Mesenchymal stem cell (in vitro differentiated cells and primary cell): ENCODE data around the gene C4BPB.
A peak's percentile ranks its signal among the peaks of the same experiment; 100 is the strongest.

Source experiments
- DNase-seq: peaks from one replicate; pipeline ENCODE4 v3.0.0-alpha.2; 2013
- H2AFZ ChIP-seq: one replicate; pipeline ENCODE4 v1.6.1; 2013; ENCODE audit warnings: low read depth, mild to moderate bottlenecking, control low read depth, inconsistent platforms, low read length, moderate library complexity
- H2AK5ac ChIP-seq: 2 replicates; pipeline ENCODE4 v1.6.1; 2013; ENCODE audit warnings: low read length, moderate library complexity, mild to moderate bottlenecking, inconsistent platforms; ENCODE audit not compliant: severe bottlenecking
- H2BK120ac ChIP-seq: one replicate; pipeline ENCODE4 v1.6.1; 2013; ENCODE audit warnings: low read depth, mild to moderate bottlenecking, inconsistent platforms, low read length, moderate library complexity
- H2BK12ac ChIP-seq, 2 experiments: one replicate each; pipeline ENCODE4 v1.6.1; 2013; ENCODE audit warnings: inconsistent platforms in 2 of 2, low read length in 2 of 2, mild to moderate bottlenecking in 2 of 2, moderate library complexity in 2 of 2, control low read depth in 1 of 2
- H2BK15ac ChIP-seq: one replicate; pipeline ENCODE4 v1.6.1; 2013; ENCODE audit warnings: mild to moderate bottlenecking, low read depth, inconsistent platforms; ENCODE audit not compliant: poor library complexity, severe bottlenecking
- H2BK5ac ChIP-seq: 2 replicates; pipeline ENCODE4 v1.6.1; 2013; ENCODE audit warnings: low read depth, mild to moderate bottlenecking, low read length, control low read depth, inconsistent platforms; ENCODE audit not compliant: poor library complexity, severe bottlenecking
- H3K14ac ChIP-seq, 2 experiments: one replicate each; pipeline ENCODE4 v1.6.1; 2013; ENCODE audit warnings: inconsistent platforms in 2 of 2, low read length in 2 of 2, control low read depth in 1 of 2, mild to moderate bottlenecking in 1 of 2, moderate library complexity in 1 of 2
- H3K18ac ChIP-seq, 2 experiments: one replicate each; pipeline ENCODE4 v1.6.1; 2013; ENCODE audit warnings: inconsistent platforms in 2 of 2, low read length in 2 of 2, control low read depth in 1 of 2, low read depth in 1 of 2, mild to moderate bottlenecking in 1 of 2
- H3K23ac ChIP-seq, 2 experiments: one replicate each; pipeline ENCODE4 v1.6.1; 2013; ENCODE audit warnings: inconsistent platforms in 2 of 2, low read length in 2 of 2, mild to moderate bottlenecking in 2 of 2, moderate library complexity in 2 of 2, control low read depth in 1 of 2
- H3K27ac ChIP-seq: 2 replicates; pipeline ENCODE4 v1.5.1; 2013; ENCODE audit warnings: mild to moderate bottlenecking, moderate library complexity, low read length, control low read depth, inconsistent platforms; ENCODE audit not compliant: poor library complexity, severe bottlenecking
- H3K27me3 ChIP-seq, 2 experiments: 2 replicates each; pipeline versions ENCODE4 v1.6.1 to v1.7.0; 2013; ENCODE audit warnings: low read length in 2 of 2, mild to moderate bottlenecking in 2 of 2, moderate library complexity in 2 of 2, control low read depth in 1 of 2, inconsistent platforms in 1 of 2; ENCODE audit not compliant: control insufficient read depth in 1 of 2, insufficient read depth in 1 of 2
- H3K36me3 ChIP-seq, 2 experiments: 2 replicates each; pipeline versions ENCODE4 v1.6.1 to v1.7.0; 2013; ENCODE audit warnings: low read length in 2 of 2, control low read depth in 1 of 2, inconsistent platforms in 1 of 2, low read depth in 1 of 2, mild to moderate bottlenecking in 1 of 2; ENCODE audit not compliant: insufficient read depth in 2 of 2, control insufficient read depth in 1 of 2
- H3K4ac ChIP-seq, 2 experiments: one replicate each; pipeline ENCODE4 v1.6.1; 2013; ENCODE audit warnings: inconsistent platforms in 2 of 2, low read length in 2 of 2, mild to moderate bottlenecking in 2 of 2, moderate library complexity in 2 of 2, control low read depth in 1 of 2, low read depth in 1 of 2
- H3K4me1 ChIP-seq: 2 replicates; pipeline ENCODE4 v1.6.1; 2013; ENCODE audit warnings: low read depth, low read length, control low read depth; ENCODE audit not compliant: control insufficient read depth, insufficient read depth
- H3K4me2 ChIP-seq: 2 replicates; pipeline ENCODE4 v1.6.1; 2013; ENCODE audit warnings: low read length, mild to moderate bottlenecking, inconsistent platforms; ENCODE audit not compliant: poor library complexity, severe bottlenecking
- H3K4me3 ChIP-seq, 2 experiments: 2 replicates each; pipeline versions ENCODE4 v1.5.1 to v1.7.0; 2013; ENCODE audit warnings: low read length in 2 of 2, mild to moderate bottlenecking in 2 of 2, control low read depth in 1 of 2, low read depth in 1 of 2; ENCODE audit not compliant: insufficient read depth in 1 of 2
- H3K79me1 ChIP-seq: replicated peaks from 2 replicates; pipeline ENCODE4 v1.6.1; 2013; ENCODE audit warnings: mild to moderate bottlenecking, control low read depth, low read length, inconsistent platforms; ENCODE audit not compliant: poor library complexity, severe bottlenecking
- H3K9ac ChIP-seq: 2 replicates; pipeline ENCODE4 v1.7.0; 2013; ENCODE audit warnings: mild to moderate bottlenecking, low read length, moderate library complexity
- H3K9me3 ChIP-seq: 2 replicates; pipeline ENCODE4 v1.7.0; 2013; ENCODE audit warnings: mild to moderate bottlenecking, low read length; ENCODE audit not compliant: control insufficient read depth
- H4K8ac ChIP-seq: one replicate; pipeline ENCODE4 v1.6.1; 2013; ENCODE audit warnings: inconsistent platforms, mild to moderate bottlenecking, low read length, moderate library complexity
- H4K91ac ChIP-seq: one replicate; pipeline ENCODE4 v1.6.1; 2013; ENCODE audit warnings: mild to moderate bottlenecking, low read length, inconsistent platforms
- WGBS: methylation state at CpG from one replicate; pipeline ENCODE4 v1.1.7; 2013; ENCODE audit warnings: mixed read lengths; 5-methylcytosine and 5-hydroxymethylcytosine counted together

Gene C4BPB

GRCh38 chr1:207077470-207078377, 10.9 kb upstream of the C4BPB start:
- no peak overlapping the region for H3K4me3 ChIP-seq
- H2AFZ ChIP-seq, result no peak overlapping the region
- no peak overlapping the region for H2BK15ac ChIP-seq
- DNase-seq, result peak; percentile 78
- H3K4me1 ChIP-seq, result no peaks in the 10 kb centered on the region
- H2BK5ac ChIP-seq, result no peak overlapping the region
- H3K23ac ChIP-seq, result no peak overlapping the region
- no peak overlapping the region for H3K4me2 ChIP-seq
- no peak overlapping the region for H3K18ac ChIP-seq
- H2AK5ac ChIP-seq, result no peak overlapping the region
- H3K9ac ChIP-seq, result no peak overlapping the region
- peaks cover 4 to 33% of the 10 kb centered on the region in 2 experiments for H3K36me3 ChIP-seq
- H3K79me1 ChIP-seq, result no peaks in the 10 kb centered on the region
- no peak overlapping the region for H4K8ac ChIP-seq
- no peaks in the 10 kb centered on the region for H3K27me3 ChIP-seq
- H2BK120ac ChIP-seq, result no peak overlapping the region
- no peak overlapping the region for H2BK12ac ChIP-seq
- no peak overlapping the region for H4K91ac ChIP-seq
- no peak overlapping the region for H3K4ac ChIP-seq
- no peak overlapping the region for H3K27ac ChIP-seq
- H3K14ac ChIP-seq, result no peak overlapping the region
- no peaks in the 10 kb centered on the region for H3K9me3 ChIP-seq
- WGBS, result 38% methylated on average over 5 of the region's 6 CpGs

GRCh38 chr1:207078578-207079132, 10.0 kb upstream of the C4BPB start:
- Histone ChIP-seq H3K9me3 (no peaks in the 10 kb centered on the region), H2BK12ac (peak overlapping the region in 1 of 2 experiments; percentile 29), H2AFZ (no peak overlapping the region), H3K9ac (no peak overlapping the region), H4K8ac (no peak overlapping the region), H3K27me3 (peaks cover 0 to under 1% of the 10 kb centered on the region in 2 experiments), H2BK15ac (no peak overlapping the region), H3K14ac (no peak overlapping the region), H4K91ac (no peak overlapping the region), H2BK5ac (no peak overlapping the region), H2AK5ac (no peak overlapping the region), H3K36me3 (peaks cover 4 to 32% of the 10 kb centered on the region in 2 experiments), H3K4me3 (no peak overlapping the region), H2BK120ac (no peak overlapping the region), H3K23ac (no peak overlapping the region), H3K4me2 (no peak overlapping the region), H3K27ac (no peak overlapping the region), H3K4me1 (no peaks in the 10 kb centered on the region), H3K18ac (no peak overlapping the region), H3K4ac (no peak overlapping the region), H3K79me1 (no peaks in the 10 kb centered on the region)
- 81% methylated on average over 11 of the region's 11 CpGs for WGBS
- no peak for DNase-seq

- Histone ChIP-seq H3K9ac (no peak overlapping the region), H3K4me2 (no peak overlapping the region), H2BK15ac (no peak overlapping the region), H4K91ac (no peak overlapping the region), H2BK12ac (no peak overlapping the region), H3K4ac (no peak overlapping the region), H3K79me1 (no peaks in the 10 kb centered on the region), H2AK5ac (no peak overlapping the region), H2BK5ac (no peak overlapping the region), H3K4me1 (no peaks in the 10 kb centered on the region), H3K14ac (no peak overlapping the region), H3K9me3 (no peaks in the 10 kb centered on the region), H3K27ac (no peak overlapping the region), H3K36me3 (peaks cover 4 to 30% of the 10 kb centered on the region in 2 experiments), H3K4me3 (no peak overlapping the region), H3K18ac (no peak overlapping the region), H4K8ac (no peak overlapping the region), H3K23ac (no peak overlapping the region), H3K27me3 (peaks cover 0 to 3% of the 10 kb centered on the region in 2 experiments), H2AFZ (no peak overlapping the region), H2BK120ac (no peak overlapping the region)
- WGBS, result 86% methylated on average over 4 of the region's 6 CpGs
- DNase-seq, result no peak
Measured at GRCh38 chr1:207079706-207080241, 8.9 kb upstream of the C4BPB start.

- Histone ChIP-seq H2BK15ac (no peak overlapping the region), H3K4ac (no peak overlapping the region), H3K27me3 (peaks cover 0 to 3% of the 10 kb centered on the region in 2 experiments), H2BK5ac (no peak overlapping the region), H3K23ac (no peak overlapping the region), H4K91ac (no peak overlapping the region), H2AK5ac (no peak overlapping the region), H3K4me2 (no peak overlapping the region), H3K9ac (no peak overlapping the region), H3K9me3 (no peaks in the 10 kb centered on the region), H3K18ac (no peak overlapping the region), H2BK12ac (no peak overlapping the region), H3K36me3 (peaks cover 4 to 22% of the 10 kb centered on the region in 2 experiments), H3K4me3 (no peak overlapping the region), H4K8ac (no peak overlapping the region), H3K14ac (no peak overlapping the region), H3K4me1 (no peaks in the 10 kb centered on the region), H2BK120ac (no peak overlapping the region), H3K79me1 (no peaks in the 10 kb centered on the region), H2AFZ (no peak overlapping the region), H3K27ac (no peak overlapping the region)
- no CpG with 5 or more reads among the region's 2 CpGs for WGBS
- peak; percentile 19 for DNase-seq
Measured at GRCh38 chr1:207081088-207081487, 7.6 kb upstream of the C4BPB start.
